ENCODE results near the gene CHGA.

CHGA gene

DNA sequence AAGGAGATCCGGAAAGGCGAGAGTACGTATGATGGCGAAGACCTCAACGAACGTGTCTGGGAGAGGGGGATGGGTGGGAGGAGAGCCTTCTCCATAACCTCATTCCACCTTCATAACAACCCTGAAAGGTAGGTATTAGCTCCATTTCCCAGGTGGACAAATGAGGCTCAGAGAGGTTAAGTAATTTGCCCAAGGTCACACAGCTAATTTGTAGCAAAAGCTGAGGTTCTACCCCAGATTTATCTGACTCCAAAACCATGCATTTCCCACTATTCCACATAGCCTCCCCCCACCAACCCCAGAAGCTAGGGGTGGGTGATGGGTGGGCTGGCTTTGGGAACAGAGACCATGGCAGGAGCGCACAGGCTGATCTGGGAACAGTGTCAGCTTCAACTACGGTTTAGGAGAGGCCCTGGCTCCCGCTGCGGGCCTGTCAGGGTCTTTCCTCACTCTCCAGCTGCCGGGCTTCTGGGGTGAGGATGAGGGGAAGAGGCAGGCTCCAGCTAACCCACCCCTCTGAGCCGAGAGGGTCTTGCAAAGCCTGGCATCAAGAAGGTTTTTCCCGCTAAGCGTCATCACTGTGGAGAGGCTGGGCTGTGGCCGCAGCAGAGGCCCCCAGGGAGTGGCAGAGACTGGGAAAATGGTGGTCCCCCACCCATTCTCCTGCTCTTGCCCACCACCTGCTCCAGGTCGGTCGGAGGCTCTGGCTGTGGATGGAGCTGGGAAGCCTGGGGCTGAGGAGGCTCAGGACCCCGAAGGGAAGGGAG is 8.9 kb downstream of the CHGA start:
- DNase-seq = no peak

GRCh38 chr14:92932448-92933395 is 9.8 kb downstream of the CHGA start:
- DNase-seq = no peak

DNA sequence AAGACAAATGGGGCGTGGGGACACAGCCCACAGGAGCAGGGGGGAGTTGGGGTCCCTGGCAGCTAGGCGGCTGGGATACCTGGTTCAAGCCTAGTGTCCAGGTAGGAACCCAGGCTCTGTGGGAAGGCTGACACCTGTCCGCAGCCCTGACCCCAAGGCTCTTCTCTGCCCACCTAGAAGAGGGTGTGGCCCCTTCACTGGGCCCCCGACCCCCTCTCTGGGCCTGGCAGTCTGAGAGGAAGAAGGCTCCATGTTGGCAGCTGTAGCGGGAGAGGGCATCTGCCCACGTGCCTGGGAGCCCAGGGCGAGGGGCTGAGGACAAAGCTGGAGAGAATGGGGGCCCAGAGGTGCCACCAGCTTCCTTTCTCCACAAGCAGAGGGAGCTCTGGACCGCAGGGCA is 10.5 kb downstream of the CHGA start:
- no peak for DNase-seq

DNA sequence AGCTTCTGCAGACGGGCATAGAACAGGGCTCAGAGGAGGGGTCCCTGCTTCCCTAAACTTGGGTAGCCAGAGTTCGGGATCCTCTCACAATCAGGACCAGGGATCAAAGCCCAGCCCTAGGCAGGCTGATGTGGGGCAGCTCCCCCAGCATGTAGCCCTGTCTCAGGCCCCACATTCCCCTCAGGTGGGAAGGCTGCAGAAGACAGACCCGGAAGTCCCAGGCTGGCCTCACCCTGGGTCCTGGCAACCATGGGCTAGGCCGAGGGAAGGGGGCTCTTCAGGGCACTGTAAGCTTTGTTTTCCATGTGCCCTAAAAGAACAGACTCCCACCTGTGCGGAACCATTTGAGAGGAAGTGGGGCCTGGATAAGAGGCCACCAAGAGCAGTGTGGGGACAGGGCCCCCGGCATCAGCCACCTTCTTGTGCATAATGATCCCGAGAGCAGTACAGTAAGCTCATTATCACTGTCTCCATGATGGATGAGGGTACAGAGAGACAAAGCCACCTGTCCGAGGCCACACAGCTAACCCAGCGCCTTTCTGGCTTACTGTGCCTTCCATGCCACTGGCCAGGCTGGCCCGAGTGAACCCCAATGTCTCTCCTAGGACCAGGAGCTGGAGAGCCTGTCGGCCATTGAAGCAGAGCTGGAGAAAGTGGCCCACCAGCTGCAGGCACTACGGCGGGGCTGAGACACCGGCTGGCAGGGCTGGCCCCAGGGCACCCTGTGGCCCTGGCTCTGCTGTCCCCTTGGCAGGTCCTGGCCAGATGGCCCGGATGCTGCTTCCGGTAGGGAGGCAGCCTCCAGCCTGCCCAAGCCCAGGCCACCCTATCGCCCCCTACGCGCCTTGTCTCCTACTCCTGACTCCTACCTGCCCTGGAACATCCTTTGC is 11.5 kb downstream of the CHGA start:
- no peak for DNase-seq

DNA sequence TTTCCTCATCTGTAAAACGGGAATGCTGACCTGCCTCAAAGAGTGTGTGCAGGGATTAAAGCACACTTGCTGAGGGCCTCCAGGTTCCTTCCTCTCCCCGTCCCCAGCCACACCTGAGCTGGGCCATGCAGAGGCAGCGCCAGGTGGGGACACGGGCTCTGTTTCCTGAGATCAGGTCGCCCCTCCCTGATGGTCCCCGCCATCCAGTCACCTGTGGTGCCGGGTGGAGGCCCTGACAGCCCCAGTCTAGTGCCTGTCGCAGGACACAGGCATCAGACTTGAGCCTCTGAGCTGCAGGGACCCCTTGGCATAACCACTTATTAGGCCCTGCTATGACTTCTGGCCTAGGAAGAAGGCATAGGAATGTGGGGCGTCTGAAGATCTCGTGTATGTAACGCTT is 12.5 kb downstream of the CHGA start:
- DNase-seq = no peak

- DNase-seq = no peak
These were observed 13.1 kb downstream of the CHGA start for GRCh38 chr14:92936085-92936484.

DNA sequence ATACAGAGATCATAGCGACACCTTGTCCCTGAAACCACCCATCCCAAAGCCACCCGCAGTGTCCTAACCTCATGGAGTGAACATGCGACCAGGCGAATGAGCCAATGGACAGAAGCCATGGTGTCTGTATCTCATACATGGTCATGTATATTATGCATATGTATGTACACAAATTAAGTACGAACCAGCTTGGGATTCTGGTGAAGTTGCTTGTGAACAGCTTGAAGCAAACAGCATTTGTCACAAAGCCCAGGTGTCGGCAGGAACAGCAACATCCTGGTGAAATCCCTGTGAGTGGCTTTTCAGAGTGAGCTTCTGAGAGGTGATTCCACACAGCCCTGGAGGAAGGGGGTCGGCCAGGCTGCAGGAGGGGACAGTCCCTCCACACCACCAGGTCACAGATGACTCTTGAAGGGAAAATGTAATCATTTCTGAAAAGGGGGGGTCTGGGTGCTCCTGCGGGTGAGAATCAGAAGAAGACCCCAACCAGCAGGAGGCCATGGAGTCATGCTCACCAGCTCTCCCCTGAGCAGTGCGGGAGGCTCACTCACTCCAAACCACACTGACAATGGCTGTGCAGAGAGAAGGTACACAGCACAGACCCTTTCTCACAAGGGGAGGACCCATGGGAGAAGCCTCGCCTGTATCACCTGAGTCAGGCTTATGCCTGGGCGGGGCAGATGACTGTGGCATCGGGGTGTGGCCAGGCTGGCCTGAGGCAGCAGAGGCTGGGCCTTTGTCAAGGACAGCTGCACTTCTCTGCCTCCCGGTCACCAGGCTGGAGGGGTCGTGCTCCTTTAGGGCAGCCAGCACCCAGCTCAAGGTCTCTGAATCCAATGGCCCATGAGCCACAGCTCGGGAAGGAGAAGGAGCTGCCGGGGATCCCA is 14.3 kb downstream of the CHGA start:
- DNase-seq = no peak

DNA sequence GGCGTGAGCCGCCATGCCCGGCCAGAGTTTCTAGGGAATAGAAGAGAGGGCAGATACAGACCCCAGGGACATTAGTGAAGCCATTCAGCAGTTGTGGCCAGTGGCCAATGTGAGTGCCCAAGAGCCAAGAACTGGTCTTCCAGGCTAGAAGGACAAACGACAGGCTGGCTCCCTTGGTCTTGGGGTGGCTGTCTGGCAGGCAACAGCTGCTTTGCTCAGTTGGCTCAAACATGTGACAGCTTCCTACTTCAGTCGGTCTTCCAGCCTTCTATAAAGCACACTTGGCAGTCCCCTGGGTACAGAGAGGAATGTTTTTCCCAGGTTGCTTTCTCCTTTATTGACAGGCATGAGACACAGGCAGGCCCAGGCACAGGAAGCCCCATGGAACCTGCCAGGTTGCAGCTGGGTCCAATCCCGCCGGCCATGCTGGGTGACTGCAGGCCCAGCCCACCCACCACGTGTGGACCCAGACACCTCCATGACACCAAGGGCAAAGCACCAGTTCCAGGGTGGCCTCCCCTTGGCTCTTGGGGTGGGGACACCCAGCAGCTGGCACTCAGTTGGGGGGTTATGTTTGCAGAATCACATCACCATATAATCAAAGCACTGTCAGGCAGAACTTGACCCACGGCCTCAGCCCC is 15.4 kb downstream of the CHGA start:
- no peak for DNase-seq

DNA sequence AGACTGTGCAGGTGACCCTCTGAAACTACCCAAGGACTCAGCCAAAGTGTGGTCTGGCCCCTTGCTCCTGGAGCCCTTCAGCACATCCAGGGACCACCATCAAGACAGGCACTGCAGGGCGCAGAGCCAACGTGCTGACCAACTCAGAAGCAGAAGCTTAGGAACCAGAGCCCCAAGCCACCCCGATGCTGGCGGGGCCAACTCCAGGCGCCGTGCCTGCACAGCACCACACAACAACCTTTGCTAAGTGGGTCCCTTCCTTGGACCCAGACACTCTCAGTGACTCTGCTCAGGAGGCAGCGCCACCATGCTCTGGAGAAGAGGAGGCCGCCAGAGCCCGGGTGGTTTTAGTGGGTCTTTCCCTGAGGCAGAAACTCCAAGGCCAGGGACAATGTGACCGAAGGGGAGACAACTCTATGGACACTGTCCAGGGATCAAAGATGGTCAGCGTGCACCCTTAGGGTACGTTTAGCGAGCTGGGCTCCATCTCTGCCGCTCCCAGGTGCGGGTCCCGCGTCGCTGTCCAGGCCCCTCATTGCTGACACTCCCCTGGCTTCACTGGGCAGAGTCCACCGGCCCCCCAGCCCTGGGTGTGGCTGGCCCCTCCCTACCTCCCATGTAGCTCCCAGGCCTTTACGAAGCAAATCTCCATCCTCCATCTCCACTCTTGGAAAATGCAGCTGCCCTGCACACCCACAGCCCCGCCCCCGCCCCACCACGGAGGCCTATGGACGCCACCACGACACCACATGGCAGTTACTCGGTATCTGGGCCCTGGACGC is 16.1 kb downstream of the CHGA start:
- no peak for DNase-seq

DNA sequence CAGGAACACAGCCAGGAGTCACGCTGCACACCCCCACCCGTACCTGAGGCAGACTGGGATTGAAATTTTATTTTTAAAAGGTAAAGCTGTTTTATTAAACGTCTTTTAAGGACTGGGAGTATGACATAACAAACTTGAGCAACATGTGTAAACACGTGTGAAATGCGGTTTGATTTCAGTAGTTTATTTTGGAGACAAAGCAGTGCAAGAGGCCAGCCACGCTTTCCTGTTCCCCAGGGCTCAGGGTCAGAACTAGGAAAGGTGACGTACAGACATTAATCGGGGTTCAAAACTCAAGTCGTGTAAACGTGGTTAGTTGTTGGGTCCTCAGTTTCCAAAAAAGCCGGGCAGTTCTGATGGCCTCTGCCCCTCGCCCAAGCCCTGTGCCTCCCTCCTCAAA is 16.7 kb downstream of the CHGA start:
- no peak for DNase-seq

DNA sequence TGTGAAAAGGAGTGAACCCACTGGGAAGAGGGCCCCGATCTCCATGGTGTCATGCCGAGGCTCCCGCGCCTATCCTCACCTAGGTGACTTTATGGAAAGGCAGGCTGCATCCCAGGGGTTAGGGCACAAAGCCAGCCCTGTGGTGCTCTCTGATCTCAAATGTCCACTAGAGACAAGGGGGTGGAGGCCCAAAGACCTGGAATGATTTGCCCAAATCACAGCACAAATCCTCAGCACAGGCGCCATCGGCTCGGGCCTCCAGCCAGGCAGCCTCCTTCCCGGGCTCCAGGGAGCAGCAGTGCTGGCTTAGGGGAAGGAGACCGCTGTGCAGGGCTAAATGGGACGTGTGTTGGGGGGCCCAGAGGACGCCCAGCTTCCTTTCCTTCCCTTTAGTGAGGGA is 17.6 kb downstream of the CHGA start:
- no peak for DNase-seq

GRCh38 chr14:92941531-92941930 is 18.6 kb downstream of the CHGA start:
- no peak for DNase-seq

GRCh38 chr14:92942136-92942535 is 19.2 kb downstream of the CHGA start:
- DNase-seq = no peak

DNA sequence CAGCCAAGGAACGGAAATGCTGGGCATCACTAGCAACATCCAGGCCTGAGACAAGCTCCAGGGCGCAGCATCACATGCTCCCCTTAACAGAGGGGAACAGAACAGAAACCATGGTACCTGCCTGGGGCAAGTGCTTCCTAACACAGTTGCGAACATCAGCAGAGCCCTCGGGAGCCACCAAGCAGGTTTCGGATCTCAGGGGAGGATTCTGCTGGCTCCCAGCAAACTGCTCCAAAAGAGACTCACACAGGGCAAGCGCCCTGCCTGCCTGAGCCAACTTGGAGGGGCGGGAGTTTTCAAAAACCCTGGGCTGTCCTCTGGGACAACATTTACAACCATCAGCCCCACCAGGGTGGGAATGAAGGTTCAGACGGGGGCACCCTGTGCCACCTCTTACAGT is 19.6 kb downstream of the CHGA start:
- DNase-seq = no peak

DNA sequence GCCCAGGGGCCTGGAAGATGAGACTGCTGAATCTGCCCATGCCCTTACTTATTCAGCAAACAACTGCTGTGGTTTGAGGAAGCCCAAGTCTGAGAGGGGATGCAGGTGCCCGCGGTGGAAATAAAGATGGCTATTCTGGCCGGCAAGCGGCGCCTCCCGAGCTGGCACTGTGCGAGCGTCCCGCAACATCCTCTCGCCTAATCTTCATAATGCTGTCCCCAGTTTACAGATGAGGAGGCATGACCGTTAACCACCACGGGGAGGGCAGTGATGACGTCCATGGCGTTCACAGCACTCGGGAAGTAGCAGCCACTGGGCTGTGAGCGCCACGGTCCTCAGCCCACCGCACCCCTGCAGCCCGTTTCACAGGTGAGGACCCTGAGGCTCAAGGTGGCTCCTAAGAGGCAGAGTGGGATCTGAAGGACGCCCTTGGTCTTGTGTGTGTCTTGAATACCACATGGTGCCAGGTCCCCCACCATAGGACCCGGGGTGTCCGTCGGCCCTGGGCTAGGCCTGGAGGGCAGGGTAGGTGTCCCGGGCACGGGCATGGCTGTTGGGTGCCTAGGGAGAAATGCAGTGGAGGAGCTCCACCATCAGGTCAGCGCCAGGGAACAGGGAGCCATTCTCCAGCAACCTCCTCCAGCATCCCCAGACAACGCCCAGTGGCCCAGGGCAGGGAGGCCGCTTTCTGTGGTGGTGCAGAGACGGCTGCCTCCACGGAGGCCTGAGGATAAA is 20.2 kb downstream of the CHGA start:
- no peak for DNase-seq

GRCh38 chr14:92943855-92944570 is 21.1 kb downstream of the CHGA start:
- DNase-seq = no peak

DNA sequence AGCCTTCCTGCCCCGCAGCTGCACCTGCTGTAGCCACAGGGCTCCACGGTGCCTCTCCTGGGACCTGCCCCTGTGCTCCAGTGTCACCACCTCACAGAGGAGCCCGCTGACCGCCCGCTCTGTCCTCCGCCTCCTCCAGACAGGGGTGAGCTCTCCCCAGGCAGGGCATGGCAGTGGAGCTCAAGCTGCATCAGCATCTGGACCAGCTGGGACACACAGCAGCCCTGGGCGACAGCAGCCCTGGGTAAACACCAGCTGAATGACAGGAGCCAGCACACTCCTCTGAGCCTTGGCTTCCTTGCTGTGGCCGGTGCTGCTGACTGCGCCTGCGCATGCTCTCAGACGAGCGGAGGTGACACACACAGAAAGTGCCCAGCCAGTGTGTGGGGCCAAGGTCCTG is 22.0 kb downstream of the CHGA start:
- DNase-seq = no peak

DNA sequence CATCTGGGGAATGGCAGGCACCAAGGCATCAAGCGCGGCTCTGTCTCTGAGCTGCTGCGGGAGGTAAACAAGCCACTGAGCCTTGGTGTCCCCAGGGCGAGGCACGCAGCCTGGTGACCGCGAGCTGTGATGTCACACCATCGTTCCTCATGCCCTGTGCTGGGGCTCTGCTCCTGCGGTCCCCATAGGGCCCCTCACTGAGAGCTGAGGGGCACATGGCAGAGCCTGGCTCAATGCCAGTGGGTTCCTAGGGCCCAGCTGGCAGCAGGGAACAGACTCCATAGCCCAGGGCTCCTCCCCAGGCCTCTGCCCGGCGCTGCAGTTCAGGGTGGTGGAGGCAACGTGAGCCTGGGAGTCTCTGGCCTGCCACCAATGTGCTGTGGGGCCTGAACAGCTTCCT is 22.6 kb downstream of the CHGA start:
- no peak for DNase-seq
